HepG2 (cell line): Measurements from ENCODE around the gene CSH1. TPM values are rescaled to one million over a fixed set of nuclear protein-coding genes. Genes with fewer than 3 reads are reported as not detected.

Experiments used
- HDAC1 ChIP-seq: sonication (generic); formaldehyde crosslinking; IDR thresholded peaks from 2 replicates; pipeline ENCODE4 v1.5.1; 2020; ENCODE audit warnings: mild to moderate bottlenecking, missing genetic modification reagents
- IRF2 ChIP-seq: IDR thresholded peaks from 2 replicates; pipeline ENCODE4 v1.6.1; 2018; ENCODE audit warnings: missing genetic modification reagents, missing compliant biosample characterization
- MTA3 ChIP-seq: sonication (generic); formaldehyde crosslinking; IDR thresholded peaks from 2 replicates; pipeline ENCODE4 v1.4.0; 2020; ENCODE audit warnings: missing genetic modification reagents
- NFE2L2 ChIP-seq: fragments of 150-350 bp; IDR thresholded peaks from 2 replicates; pipeline ENCODE4 v1.6.1; 2014; ENCODE audit warnings: low read length
- PRPF4 ChIP-seq: fragments of 200-400 bp; formaldehyde crosslinking; IDR thresholded peaks from 2 replicates; pipeline ENCODE4 v1.6.1; 2016; ENCODE audit warnings: low read length, low read depth; ENCODE audit not compliant: poor library complexity, severe bottlenecking
- SRSF1 ChIP-seq: fragments of 200-400 bp; formaldehyde crosslinking; optimal IDR thresholded peaks from 2 replicates; pipeline ENCODE3; 2017; ENCODE audit warnings: mild to moderate bottlenecking, low read depth, low read length, moderate library complexity
- TOE1 ChIP-seq: sonication (generic); formaldehyde crosslinking; IDR thresholded peaks from 2 replicates; pipeline ENCODE4 v1.4.0; 2020; ENCODE audit warnings: mild to moderate bottlenecking, missing genetic modification reagents
- ZNF510 ChIP-seq: sonication (generic); formaldehyde crosslinking; IDR thresholded peaks from 2 replicates; pipeline ENCODE4 v1.4.0; 2020; ENCODE audit warnings: low read depth, mild to moderate bottlenecking, missing genetic modification reagents
- ZNF883 ChIP-seq: sonication (generic); formaldehyde crosslinking; IDR thresholded peaks from 2 replicates; pipeline ENCODE4 v1.5.1; 2020; ENCODE audit warnings: mild to moderate bottlenecking, missing genetic modification reagents; ENCODE audit errors: not compliant biosample characterization
- ZSCAN31 ChIP-seq: sonication (generic); formaldehyde crosslinking; IDR thresholded peaks from 2 replicates; pipeline ENCODE4 v1.5.0; 2020; ENCODE audit warnings: low read depth, mild to moderate bottlenecking, missing genetic modification reagents
- polyA plus RNA-seq, 8 experiments: library from polyadenylated mRNA; depleted of rRNA in 3 of 8; stranded (reverse) in 7 of 8; unstranded in 1 of 8; fragments of >200 nt; fragmentation: Illumina TruSeq in 4 of 8; extraction: Trizol in 4 of 8; gene quantifications; 2 replicates each; pipeline versions ENCODE4 v1.2.1 to v1.2.3, GENCODE V29; 2011 to 2016; ENCODE audit warnings: low read depth in 4 of 8, missing spikeins in 1 of 8, mixed read lengths in 1 of 8; ENCODE audit not compliant: insufficient read depth in 1 of 8
- total RNA-seq, 5 experiments: library from RNA; depleted of rRNA; stranded (reverse); fragments of >200 nt; fragmentation: Illumina TruSeq; extraction: Trizol; gene quantifications; 2 replicates each; pipeline ENCODE4 v1.2.3, GENCODE V29; 2016; ENCODE audit warnings: low read depth in 1 of 5
- TF ChIP-seq, protein P1 (sequence below): sonication (generic); formaldehyde crosslinking; IDR thresholded peaks from 2 replicates; pipeline ENCODE4 v1.4.0; 2020; ENCODE audit warnings: missing genetic modification reagents, mild to moderate bottlenecking, borderline replicate concordance
- TF ChIP-seq, protein P2 (sequence below): sonication (generic); formaldehyde crosslinking; IDR thresholded peaks from 2 replicates; pipeline ENCODE4 v1.5.0; 2020; ENCODE audit warnings: mild to moderate bottlenecking, missing genetic modification reagents, moderate library complexity
- TF ChIP-seq, protein P3 (sequence below), 2 experiments: sonication (generic) in 1 of 2; formaldehyde crosslinking in 1 of 2; IDR thresholded peaks; 2 replicates each; pipeline versions ENCODE4 v1.5.1 to v1.6.1; 2011 to 2020; ENCODE audit warnings: borderline replicate concordance in 1 of 2, low read depth in 1 of 2, low read length in 1 of 2, mild to moderate bottlenecking in 1 of 2, missing genetic modification reagents in 1 of 2, moderate library complexity in 1 of 2
- TF ChIP-seq, protein P4 (sequence below): IDR thresholded peaks from 2 replicates; pipeline ENCODE4 v1.6.1; 2016; ENCODE audit warnings: missing compliant biosample characterization, missing genetic modification reagents, borderline replicate concordance
- TF ChIP-seq, protein P5 (sequence below): sonication (generic); formaldehyde crosslinking; IDR thresholded peaks from 2 replicates; pipeline ENCODE4 v1.5.1; 2020; ENCODE audit warnings: missing genetic modification reagents, mild to moderate bottlenecking, borderline replicate concordance
- TF ChIP-seq, protein P6 (sequence below): sonication (generic); formaldehyde crosslinking; IDR thresholded peaks from 2 replicates; pipeline ENCODE4 v1.4.0; 2020; ENCODE audit warnings: missing genetic modification reagents

The CSH1 gene
- total and polyA plus RNA-seq, 2 of the 13 experiments (the other 11 are each of a cell fraction or from before 2014, with no cell fraction given): not detected

DNA sequence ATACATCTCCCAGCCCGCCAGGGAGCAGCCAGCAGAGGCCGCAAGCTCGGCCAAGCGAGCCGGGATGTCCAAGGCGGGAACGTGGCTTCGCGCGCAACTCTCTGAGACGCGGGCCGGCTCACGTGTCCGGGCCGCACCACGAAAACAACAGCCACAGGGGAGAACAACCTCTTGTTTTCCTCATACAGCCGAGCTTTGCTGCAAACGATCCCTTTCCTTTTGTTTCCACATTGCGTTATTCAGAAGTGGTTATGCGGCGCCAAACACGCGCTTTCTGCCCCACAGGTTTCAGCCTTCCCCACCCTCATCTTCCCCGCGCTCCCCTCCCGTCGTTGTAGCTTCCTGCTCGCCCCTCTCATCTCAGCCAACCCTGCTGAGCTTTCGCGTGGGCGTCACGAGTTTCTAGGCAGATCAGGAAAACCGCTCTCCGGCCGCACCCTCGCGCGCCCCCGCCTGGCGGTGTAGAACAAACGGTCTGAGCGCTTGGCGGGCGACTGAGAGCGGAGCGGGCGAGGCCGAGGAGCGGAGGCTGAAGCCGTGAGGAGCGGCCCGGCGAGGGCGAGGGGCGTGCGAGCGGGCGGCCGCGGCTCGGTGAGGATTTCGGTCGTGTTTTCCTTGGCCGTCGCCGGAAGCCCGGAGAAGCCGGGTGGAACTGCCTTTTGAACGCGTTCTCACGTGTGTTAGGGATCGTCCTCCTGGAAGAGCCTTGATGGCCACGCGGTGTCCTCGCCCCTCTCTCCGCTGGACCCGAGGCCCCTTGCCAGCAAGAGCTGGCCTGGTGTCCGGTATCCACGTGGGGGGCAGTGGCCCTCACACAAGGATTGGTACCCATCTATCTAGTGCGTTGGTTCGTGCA is 47.3 kb downstream of the CSH1 start (continued):
- TF ChIP-seq, protein P1, sequence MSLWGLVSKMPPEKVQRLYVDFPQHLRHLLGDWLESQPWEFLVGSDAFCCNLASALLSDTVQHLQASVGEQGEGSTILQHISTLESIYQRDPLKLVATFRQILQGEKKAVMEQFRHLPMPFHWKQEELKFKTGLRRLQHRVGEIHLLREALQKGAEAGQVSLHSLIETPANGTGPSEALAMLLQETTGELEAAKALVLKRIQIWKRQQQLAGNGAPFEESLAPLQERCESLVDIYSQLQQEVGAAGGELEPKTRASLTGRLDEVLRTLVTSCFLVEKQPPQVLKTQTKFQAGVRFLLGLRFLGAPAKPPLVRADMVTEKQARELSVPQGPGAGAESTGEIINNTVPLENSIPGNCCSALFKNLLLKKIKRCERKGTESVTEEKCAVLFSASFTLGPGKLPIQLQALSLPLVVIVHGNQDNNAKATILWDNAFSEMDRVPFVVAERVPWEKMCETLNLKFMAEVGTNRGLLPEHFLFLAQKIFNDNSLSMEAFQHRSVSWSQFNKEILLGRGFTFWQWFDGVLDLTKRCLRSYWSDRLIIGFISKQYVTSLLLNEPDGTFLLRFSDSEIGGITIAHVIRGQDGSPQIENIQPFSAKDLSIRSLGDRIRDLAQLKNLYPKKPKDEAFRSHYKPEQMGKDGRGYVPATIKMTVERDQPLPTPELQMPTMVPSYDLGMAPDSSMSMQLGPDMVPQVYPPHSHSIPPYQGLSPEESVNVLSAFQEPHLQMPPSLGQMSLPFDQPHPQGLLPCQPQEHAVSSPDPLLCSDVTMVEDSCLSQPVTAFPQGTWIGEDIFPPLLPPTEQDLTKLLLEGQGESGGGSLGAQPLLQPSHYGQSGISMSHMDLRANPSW (CRISPR knock-in tag): no peak
- TF ChIP-seq MTA3 (CRISPR knock-in tag) (no peak), PRPF4 (no peak), ZNF510 (no peak), ZSCAN31 (no peak), SRSF1 (no peak), IRF2 (CRISPR knock-in tag) (0 out of 2 replicates have a peak, but pooled peaks have one; percentile 23), NFE2L2 (no peak), ZNF883 (CRISPR knock-in tag) (peak; percentile 18), HDAC1 (CRISPR knock-in tag) (no peak), TOE1 (no peak)
- TF ChIP-seq, protein P2, sequence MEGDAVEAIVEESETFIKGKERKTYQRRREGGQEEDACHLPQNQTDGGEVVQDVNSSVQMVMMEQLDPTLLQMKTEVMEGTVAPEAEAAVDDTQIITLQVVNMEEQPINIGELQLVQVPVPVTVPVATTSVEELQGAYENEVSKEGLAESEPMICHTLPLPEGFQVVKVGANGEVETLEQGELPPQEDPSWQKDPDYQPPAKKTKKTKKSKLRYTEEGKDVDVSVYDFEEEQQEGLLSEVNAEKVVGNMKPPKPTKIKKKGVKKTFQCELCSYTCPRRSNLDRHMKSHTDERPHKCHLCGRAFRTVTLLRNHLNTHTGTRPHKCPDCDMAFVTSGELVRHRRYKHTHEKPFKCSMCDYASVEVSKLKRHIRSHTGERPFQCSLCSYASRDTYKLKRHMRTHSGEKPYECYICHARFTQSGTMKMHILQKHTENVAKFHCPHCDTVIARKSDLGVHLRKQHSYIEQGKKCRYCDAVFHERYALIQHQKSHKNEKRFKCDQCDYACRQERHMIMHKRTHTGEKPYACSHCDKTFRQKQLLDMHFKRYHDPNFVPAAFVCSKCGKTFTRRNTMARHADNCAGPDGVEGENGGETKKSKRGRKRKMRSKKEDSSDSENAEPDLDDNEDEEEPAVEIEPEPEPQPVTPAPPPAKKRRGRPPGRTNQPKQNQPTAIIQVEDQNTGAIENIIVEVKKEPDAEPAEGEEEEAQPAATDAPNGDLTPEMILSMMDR (CRISPR knock-in tag): peak; percentile 74
- TF ChIP-seq, protein P3, sequence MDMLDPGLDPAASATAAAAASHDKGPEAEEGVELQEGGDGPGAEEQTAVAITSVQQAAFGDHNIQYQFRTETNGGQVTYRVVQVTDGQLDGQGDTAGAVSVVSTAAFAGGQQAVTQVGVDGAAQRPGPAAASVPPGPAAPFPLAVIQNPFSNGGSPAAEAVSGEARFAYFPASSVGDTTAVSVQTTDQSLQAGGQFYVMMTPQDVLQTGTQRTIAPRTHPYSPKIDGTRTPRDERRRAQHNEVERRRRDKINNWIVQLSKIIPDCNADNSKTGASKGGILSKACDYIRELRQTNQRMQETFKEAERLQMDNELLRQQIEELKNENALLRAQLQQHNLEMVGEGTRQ (IDR thresholded peaks at IDR 0.05; ENCODE audit: low read depth, low read length): peak; percentile 38
- TF ChIP-seq, protein P3 (CRISPR knock-in tag; IDR thresholded peaks at IDR 0.05; ENCODE audit: borderline replicate concordance): peak; percentile 60; the same call in 1 of the 2 replicates
- TF ChIP-seq, protein P4, sequence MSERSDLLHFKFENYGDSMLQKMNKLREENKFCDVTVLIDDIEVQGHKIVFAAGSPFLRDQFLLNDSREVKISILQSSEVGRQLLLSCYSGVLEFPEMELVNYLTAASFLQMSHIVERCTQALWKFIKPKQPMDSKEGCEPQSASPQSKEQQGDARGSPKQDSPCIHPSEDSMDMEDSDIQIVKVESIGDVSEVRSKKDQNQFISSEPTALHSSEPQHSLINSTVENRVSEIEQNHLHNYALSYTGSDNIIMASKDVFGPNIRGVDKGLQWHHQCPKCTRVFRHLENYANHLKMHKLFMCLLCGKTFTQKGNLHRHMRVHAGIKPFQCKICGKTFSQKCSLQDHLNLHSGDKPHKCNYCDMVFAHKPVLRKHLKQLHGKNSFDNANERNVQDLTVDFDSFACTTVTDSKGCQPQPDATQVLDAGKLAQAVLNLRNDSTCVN (CRISPR knock-in tag): no peak
- TF ChIP-seq, protein P5, sequence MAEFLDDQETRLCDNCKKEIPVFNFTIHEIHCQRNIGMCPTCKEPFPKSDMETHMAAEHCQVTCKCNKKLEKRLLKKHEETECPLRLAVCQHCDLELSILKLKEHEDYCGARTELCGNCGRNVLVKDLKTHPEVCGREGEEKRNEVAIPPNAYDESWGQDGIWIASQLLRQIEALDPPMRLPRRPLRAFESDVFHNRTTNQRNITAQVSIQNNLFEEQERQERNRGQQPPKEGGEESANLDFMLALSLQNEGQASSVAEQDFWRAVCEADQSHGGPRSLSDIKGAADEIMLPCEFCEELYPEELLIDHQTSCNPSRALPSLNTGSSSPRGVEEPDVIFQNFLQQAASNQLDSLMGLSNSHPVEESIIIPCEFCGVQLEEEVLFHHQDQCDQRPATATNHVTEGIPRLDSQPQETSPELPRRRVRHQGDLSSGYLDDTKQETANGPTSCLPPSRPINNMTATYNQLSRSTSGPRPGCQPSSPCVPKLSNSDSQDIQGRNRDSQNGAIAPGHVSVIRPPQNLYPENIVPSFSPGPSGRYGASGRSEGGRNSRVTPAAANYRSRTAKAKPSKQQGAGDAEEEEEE (CRISPR knock-in tag): no peak
- TF ChIP-seq, protein P6, sequence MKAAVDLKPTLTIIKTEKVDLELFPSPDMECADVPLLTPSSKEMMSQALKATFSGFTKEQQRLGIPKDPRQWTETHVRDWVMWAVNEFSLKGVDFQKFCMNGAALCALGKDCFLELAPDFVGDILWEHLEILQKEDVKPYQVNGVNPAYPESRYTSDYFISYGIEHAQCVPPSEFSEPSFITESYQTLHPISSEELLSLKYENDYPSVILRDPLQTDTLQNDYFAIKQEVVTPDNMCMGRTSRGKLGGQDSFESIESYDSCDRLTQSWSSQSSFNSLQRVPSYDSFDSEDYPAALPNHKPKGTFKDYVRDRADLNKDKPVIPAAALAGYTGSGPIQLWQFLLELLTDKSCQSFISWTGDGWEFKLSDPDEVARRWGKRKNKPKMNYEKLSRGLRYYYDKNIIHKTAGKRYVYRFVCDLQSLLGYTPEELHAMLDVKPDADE (CRISPR knock-in tag): no peak
